HG03439 (cell line): Measurements from ENCODE around the gene DYNC1LI1.
"Not testable (repeated sequence)": the region's sequence is repeated elsewhere in the genome, so short reads cannot be mapped to it uniquely, and the experiment has no call there.

Experiments used
- ATAC-seq: cut with Tn5 transposase; IDR thresholded peaks from one replicate; pipeline ENCODE4 v1.9.1; 2021; ENCODE audit warnings: mild to moderate bottlenecking, moderate library complexity; ENCODE audit not compliant: unreplicated experiment

DYNC1LI1 gene

DNA sequence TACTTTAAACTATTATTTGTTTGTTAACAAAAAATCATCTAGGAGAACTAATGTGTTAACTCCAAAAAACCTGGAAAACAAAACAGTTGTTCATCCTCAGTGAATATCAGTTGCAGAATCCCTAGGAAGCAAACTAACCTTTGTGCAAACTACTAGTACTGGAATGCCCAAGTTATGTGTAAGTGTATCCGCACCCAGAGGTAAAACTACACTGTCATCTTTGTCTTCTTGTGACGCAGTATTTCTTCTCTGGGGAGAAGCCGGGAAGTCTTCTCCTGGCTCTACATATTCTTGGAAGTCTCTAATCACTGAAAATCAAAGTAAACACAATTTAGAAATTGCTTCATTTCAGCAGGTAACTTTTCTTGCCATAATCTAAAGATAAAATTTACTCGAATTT is 29.8 kb downstream of the DYNC1LI1 start:
- no peak for ATAC-seq

DNA sequence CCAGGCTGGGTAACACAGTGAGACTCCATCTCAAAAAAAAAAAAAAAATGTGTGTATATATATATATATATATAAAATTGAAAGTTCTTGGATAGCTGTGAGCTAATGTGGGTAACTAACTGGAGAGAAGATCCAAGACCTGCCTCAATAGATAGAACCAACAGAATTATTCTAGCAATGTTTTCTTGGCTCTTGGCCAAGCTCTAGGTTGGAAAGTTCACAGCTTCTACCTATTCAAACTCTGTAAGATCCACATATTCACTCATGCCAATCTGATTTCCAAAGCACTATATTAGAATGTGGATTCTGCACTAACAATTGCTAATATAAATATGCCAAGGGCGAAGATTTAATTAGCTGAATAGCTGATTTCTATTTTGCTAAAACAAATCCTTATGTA is 38.2 kb downstream of the DYNC1LI1 start:
- ATAC-seq: no peak

DNA sequence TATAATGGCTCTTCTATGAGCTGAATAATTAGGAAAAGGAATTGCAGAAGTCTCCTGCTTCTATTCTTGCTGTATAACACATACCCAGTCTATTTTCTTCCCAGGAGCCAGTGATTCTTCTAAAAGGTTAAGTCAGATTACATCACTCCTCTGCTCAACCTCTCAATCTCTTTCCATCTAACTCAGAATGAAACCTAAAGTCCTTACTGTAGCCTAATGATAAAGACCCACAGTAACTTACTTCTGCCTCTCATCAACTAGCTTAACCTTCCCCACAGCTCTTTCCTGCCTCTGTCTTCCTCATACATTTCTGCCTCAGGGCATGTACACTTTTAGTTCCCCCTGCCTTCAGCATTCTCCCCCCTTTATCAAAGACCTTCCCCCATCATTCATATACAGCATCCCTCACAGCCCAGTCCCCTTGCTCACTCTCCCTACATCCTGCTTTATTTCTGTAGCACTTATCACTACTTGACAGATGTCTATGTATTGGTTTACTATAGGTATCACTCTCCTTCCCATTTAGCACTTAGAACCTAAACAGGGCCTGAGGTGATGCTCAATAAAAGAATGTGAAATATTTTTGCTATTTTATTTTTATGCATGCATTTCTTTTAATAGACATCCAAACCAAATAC is 39.5 kb downstream of the DYNC1LI1 start:
- no peak for ATAC-seq

DNA sequence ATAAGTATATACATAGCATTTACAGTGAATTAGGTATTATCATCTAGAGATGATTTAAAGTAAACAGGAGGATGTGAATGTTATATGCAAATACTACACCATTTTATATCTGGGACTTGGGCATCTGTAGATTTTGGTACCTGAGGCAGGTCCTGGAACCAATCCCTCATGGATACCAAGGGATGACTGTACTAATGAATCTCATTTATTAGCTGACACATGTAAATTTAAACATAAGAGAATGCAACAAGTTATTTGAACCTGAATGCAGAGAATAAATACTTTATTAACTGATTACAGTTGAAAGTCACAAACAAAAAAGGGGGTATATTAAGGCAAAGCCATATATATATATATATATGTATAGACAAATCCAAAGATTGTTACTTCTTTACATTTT is 44.9 kb downstream of the DYNC1LI1 start:
- no peak for ATAC-seq

DNA sequence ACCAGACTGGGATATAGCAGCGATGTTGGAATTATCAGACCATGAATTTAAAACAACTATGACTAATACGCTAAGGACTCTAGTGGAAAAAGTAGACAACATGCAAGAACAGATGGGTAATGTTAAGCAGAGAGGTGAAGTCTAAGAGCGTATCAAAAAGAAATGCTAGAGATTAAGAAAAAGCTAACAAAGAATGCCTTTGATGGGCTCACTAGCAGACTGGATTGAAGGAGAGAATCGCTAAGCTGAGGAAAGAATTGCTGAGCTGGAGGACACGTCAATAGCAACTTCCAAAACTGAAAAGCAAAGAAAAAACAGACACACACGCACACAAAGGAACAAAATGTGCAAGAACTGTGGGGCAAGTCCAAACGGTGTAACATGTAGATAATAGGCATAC is 48.0 kb downstream of the DYNC1LI1 start:
- ATAC-seq: no peak

DNA sequence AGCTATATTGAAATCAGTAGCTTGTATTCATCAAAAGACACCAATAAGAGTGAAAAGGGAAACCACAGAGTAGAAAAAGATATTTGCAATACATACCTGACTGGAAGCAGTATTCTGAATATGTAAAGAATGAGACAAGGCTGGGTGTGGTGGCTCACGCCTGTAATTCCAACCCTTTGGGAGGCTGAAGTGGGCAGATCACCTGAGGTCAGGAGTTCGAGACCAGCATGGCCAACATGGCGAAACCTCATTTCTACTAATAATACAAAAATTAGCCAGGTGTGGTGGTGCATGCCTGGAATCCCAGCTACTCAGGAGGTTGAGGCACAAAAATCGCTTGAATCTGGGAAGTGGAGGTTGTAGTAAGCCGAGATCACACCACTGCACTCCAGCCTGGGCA is 51.7 kb downstream of the DYNC1LI1 start:
- not testable (repeated sequence) for ATAC-seq

DNA sequence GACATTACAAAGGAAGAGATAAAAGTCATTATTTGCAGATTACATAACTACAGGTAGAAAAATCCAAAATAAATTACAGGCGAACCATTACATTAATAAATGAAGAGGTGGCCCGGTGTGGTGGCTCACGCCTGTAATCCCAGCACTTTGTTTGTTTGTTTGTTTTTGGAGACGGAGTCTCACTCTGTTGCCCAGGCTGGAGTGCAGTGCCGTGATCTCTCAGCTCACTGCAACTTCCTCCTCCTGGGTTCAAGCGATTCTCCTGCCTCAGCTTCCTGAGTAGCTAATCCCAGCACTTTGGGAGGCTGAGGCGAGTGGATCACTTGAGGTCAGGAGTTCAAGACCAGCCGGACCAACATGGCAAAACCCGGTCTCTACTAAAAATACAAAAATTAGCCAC is 53.9 kb downstream of the DYNC1LI1 start:
- ATAC-seq: not testable (repeated sequence)

DNA sequence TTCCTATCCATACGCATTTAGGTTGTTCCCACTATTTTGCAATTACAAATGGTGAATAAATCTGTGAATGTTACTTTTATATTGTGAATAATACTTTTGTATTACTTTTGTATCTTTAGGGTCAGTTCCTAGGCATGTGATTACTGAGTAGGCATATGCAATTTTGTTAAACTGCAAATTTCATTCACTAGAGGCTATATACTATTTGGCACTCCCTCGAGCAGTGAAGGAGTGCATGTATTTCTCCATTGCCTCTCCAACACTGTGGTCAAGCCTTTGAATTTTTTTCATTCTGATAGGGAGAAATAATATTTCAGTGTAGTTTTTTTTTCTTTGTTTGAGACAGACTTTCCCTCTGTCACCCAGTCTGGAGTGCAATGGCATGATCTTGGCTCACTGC is 59.7 kb downstream of the DYNC1LI1 start:
- ATAC-seq: no peak

DNA sequence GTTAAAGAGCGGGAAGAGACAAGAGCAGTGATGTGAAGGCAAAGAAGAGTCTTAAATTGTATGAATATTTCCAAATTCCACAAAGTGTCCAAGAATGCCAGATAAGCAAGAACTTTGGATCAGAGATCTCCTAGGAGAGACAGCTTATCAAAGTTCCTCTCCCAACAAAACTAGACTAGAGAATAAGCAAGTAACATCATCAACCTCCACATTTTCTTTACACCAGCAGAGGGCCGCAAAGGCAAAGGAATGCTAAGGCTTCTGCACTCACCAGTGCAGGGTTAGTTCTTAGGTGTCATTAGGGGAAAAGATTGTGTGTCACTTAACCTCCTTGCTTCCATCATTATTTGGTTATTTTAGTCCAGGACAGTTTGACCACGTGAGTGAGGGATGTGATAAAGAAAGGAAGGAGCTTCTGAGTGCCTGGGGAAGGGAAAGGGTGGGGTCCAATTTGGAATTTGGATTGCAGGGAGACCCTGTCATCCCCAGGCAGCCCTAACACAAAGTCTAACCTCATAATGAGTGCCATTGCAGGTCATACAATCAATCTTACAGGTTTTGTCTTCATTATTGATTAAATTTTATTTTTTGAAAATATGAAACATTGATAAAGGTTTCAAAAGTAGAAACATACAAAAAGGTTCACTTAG is 60.5 kb downstream of the DYNC1LI1 start:
- ATAC-seq: peak; percentile 54

DNA sequence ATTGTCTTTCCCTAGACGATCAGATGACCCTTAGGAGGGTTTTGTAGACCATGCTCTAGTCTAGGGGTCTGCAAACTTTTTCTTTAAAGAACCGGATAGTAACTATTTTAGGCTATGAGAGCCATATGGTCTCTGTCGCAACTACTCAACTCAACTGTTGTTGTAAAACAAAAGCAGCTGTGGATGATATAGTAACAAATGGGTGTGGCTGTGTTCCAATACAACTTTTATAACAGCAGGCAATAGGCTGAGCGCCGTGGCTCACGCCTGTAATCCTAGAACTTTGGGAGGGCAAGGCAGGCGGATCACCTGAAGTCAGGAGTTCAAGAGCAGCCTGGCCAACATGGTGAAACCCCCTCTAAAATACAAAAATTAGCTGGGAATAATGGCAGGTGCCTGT is 61.9 kb downstream of the DYNC1LI1 start:
- ATAC-seq: no peak

DNA sequence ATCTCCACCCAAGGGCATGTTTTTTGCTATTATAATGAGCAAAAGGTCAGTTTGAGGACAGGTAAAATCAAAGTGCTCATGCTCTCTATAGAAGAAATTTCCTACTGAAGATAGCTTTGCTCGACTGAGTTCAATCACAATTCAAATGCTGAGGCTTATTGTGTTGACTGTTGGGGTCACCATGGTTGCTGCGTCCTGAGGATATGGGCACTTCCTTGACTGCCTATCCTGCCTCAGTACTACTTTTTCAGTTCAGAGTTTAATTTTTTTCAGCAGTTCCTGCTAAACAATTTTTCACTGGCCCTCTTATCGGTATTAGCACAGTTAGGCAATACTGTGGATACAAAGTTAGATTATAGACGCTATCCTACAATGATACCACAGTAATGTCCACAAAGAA is 64.2 kb downstream of the DYNC1LI1 start:
- no peak for ATAC-seq

DNA sequence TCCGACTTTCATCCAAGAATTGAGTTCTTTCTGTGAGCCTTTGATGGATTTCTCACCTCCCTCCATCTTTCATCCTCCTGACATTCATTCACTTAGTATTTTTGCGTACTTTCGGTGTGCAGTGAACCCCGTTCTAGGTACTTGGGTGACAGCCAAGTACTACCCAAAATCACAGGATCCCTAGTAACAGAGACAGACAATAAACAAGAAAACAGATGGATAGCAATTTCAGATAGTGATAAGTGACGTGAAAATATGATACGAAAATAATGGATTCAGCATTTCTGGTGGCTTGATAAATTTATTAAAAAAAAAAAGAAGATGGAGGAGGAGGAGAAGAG is 67.7 kb downstream of the DYNC1LI1 start:
- ATAC-seq: no peak

DNA sequence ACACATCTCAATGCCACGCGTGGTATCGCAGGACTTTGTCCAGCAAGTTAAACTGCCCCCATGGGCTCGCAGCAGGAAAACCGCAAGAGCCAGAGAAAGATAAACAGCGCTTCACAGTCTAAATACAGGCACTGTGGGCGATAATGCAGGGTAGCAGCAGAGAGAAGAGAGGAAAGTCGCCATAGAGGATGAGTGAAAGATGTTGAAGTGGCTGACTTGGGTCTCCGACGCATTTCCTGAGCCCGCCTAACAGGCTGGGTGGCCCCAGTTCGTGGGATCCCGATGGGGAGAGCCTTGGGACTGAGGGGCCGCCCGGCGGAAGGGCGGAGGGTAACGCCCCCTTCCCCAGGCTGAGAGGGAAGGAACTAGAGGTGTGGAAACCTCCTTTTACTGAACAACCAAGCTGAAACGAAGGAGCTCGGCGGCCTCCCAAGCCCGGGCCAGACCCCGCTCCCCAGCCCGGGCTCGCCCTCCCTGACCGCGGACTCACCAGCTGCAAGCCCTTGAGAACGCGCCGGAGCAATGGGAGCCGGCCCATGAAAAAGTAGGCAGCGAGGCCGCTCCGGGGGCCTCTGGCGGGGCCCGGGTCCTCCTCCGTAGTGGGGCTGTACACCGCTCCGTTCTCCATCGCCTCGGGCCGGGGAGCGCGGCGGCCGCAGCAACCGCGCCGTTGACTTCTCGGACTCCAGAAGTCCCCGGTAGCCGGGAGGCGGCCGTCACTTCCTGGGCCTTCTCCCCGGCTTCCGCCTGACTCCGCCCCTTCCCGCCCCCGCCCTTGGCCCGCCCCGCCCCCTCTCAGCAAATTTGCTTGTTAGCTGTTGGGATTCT is 68.3 kb downstream of the DYNC1LI1 start, which contains the start of gene CMTM6:
CMTM6 (minus strand) TSS at position 735 of the 828 bp plus-strand sequence; CDS start at position 628, 107 bp downstream.
- ATAC-seq: peak; percentile 66

DNA sequence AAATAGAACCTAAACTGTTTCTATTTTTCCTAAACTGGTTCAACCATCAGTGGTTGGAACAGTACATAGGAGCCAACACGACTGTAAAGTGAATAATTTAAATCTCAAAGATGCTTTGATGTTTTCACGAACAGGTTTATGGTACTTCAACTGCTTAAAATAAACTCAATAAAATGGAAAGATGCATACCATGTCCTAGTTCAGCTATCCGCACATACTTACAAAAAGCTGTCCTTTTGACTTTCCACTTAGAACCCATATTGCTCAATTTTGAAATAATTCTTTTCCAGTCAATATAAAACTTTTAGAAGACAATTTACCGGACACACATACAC is 68.9 kb downstream of the DYNC1LI1 start:
- ATAC-seq: no peak

DNA sequence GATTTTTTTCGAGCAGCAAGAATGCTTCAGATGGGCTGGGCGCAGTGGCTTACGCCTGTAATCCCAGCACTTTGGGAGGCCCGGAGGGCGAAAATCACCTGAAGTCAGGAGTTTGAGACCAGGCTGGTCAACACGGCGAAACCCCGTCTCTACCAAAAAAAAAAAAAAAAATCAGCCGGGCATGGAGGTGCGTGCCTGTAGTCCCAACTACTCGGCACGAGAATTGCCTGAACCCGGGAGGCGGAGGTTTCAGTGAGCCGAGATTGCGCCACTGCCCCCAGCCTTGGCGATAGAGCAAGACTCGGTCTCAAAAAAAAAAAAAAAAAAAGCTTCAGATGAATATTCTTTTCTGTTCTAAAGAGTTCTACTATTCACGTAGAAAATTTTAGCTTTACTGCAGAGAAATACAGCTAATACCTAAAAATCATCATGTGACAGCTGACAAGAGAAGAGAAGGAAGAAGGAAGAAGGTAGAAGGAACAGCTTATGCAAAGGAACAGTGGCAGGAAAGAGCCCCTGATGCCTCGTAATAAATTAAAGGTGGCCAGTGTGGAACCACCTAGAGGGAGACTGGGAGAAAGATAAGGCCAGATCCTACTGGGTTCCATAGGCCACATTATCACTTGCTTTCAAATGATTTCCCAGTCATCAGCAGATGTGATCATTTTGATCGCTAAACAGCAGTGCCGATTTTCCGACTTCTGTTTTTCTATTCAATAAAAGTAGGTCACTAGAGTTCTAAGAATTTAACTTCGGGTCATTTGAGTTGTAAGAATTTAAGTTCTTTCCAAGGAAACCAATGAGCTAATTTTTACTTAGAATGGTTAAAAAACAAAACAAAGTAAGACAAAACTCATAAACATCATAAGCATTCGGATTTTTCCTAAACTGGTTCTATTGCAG is 69.5 kb downstream of the DYNC1LI1 start:
- no peak for ATAC-seq

DNA sequence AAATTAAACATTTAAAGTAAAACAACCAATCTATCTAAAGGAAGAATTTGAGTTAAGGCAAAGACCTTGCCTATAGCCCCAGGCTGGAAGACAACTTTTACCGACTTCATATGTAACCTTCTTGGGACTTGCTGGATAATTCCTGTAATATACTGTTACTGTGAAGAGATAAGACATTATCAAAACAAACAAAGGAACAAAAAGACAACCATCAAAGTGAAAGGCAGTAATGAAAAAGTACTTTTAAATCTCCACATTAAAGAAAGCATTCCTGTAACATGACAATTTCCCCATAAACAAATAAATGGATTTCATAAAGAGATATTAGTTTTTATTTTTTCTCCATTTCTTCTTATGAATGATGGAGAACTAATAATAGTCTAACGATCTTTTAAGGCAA is 70.4 kb downstream of the DYNC1LI1 start:
- ATAC-seq: no peak

DNA sequence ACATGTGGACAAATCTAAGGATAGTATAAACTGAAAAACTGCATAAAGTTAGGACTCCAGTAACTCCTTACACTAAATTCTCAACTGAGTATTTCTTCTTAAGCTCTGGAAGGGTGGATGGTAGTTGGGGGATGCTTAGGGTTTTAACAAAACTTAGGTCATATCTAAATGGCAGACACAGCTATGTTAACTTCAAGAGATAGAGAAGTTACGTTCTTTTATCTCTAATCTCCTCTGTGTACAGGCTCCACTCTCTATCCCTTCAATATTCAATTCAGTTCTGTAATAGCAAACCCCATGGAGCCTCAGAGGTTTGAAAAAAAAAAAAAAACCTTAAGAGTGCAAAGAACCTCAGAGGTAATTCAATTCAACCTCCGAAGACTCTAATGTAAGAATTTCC is 71.1 kb downstream of the DYNC1LI1 start:
- ATAC-seq: no peak

DNA sequence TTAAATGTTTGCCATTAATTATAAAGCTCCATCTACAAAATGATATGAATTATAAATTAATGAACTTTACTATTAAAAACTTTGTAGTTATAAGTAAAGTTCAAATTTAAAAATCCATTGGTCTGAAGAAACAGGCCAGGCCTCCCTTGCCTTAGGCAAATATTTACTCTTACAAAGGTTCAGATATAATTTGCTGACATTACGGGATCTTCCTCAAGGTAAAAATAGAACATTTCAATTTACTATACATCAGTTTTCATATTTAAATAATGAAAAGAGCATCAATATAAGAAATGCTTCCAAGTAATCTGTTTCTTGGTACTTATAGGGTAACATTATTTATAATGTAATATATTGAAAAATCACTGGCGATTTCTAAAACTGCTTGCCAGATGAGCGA is 71.7 kb downstream of the DYNC1LI1 start:
- ATAC-seq: no peak

DNA sequence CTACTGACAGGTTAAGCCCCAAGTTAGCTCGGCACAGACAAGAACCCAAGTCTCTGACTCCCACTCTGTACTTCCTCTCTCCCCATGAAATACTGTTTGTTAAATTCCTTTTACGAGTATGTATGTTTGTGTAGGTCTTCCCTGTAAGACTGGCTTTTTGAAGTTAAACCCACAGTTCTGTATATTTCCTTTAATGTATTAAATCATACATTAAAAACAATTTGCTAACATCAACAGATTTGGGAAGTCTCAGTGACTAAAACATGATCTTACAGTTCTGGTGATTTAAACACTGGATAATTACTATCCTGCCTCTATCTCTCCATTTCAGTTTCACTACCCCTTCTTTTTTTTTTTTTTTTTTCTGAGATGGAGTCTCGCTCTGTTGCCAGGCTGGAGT is 72.4 kb downstream of the DYNC1LI1 start:
- ATAC-seq: no peak

DNA sequence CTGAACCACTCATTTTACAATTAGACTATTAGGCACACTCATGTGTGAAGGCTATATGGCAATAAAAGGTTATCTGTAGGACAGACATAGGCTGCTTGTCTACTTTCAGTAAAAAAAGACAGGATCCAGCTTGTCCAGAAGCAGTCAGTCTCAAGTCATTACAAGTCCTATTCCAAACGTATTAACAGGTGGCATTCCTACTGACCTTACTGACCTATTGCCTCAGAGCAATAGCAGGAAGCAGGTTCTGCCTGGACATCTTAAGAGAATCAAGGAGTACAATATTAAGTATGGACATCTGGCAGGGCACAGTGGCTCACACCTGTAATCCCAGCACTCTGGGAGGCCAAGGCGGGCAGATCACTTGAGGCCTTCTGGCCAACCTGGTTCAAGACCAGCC is 75.0 kb downstream of the DYNC1LI1 start:
- no peak for ATAC-seq

DNA sequence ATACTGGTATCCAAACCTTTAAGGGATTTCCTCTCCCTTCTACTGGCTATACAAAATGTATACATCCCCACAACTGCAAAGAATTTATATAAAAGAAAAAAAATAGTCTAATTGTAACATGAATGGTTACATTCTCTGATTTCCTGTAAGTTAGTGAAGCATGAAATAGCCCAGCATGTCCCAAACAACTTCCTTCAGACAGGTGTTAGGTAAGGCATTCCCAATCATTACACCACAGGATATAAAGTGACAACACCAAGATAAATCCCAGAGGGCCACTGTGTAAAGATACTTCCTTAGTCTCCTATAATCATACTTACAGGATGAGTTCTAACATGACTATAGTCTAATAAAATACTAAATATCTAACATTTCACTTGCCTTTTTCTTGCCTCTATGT is 75.6 kb downstream of the DYNC1LI1 start:
- no peak for ATAC-seq
